ENCODE data around the gene PEX14. TPM values are rescaled to one million over a fixed set of nuclear protein-coding genes. Genes with fewer than 3 reads are reported as not detected.

PEX14 gene
- total RNA-seq, 4 donors from 2014 or later: 10.1 to 22.7 (median 15.1) TPM

DNA sequence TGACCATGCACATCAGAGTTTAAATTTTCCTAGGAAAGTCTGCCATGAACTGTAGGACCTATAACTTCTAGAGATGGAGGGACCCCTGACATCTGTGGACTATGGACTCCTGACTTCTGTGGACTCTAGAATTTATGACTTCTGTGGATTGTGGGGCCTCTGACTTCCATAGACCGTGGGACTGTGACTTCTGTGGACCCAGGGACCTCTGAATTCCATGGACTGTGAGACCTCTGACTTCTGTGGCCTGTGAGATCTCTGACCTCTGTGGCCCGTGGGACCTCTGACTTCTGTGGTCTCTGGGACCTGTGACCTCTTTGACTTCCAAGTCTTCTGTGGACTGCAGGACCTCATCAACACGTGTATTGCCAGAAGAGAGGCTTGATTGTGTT lies 36.7 kb downstream of the PEX14 start:
- no peaks in the 10 kb centered on the region for H3K36me3 ChIP-seq
- H3K27ac ChIP-seq: peak overlapping the region in 1 of 4 donors; percentile 17
- H3K9me3 ChIP-seq: no peaks in the 10 kb centered on the region
- ATAC-seq: no peak
- H3K27me3 ChIP-seq: no peaks in the 10 kb centered on the region
- TF ChIP-seq, protein P1, sequence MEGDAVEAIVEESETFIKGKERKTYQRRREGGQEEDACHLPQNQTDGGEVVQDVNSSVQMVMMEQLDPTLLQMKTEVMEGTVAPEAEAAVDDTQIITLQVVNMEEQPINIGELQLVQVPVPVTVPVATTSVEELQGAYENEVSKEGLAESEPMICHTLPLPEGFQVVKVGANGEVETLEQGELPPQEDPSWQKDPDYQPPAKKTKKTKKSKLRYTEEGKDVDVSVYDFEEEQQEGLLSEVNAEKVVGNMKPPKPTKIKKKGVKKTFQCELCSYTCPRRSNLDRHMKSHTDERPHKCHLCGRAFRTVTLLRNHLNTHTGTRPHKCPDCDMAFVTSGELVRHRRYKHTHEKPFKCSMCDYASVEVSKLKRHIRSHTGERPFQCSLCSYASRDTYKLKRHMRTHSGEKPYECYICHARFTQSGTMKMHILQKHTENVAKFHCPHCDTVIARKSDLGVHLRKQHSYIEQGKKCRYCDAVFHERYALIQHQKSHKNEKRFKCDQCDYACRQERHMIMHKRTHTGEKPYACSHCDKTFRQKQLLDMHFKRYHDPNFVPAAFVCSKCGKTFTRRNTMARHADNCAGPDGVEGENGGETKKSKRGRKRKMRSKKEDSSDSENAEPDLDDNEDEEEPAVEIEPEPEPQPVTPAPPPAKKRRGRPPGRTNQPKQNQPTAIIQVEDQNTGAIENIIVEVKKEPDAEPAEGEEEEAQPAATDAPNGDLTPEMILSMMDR (IDR thresholded peaks at IDR 0.05): no peak
- no peak for TF ChIP-seq POLR2AphosphoS5 (IDR thresholded peaks at IDR 0.05)
- no CpG with 5 or more reads among the region's 3 CpGs for WGBS, 2 donors (ENCODE audit: low coverage in 1 of 2)
- H3K4me1 ChIP-seq: peaks cover 0 to 80% (median 12%) of the 10 kb centered on the region in 3 donors
- no peak overlapping the region for H3K4me3 ChIP-seq

DNA sequence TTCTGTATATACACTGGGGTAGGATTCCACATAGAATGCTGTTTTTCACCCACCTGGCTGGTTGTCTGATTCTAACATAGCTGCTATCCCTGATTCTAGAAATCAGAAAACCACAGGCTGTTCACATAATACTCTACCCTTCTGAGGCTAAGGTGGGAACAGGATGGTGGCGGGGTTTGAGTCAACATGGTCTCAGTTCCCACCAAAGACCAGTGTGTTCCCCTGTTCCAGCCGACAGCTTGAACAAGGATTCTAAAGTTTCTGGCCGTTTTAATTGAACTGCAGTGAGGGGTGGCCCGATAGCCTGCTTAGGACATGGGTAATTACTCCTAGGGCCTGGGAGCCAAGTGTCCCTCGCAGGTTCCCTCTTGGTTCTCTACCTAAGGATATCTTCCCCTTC lies 38.4 kb downstream of the PEX14 start:
- no peaks in the 10 kb centered on the region for H3K36me3 ChIP-seq
- no peaks in the 10 kb centered on the region for H3K9me3 ChIP-seq
- peak overlapping the region in 1 of 4 donors; percentile 5 for H3K27ac ChIP-seq
- H3K4me1 ChIP-seq: peaks cover 0 to 76% (median 12%) of the 10 kb centered on the region in 3 donors
- no peak for TF ChIP-seq POLR2AphosphoS5 (IDR thresholded peaks at IDR 0.05)
- no peak for TF ChIP-seq POLR2A (IDR thresholded peaks at IDR 0.05)
- H3K4me3 ChIP-seq: no peak overlapping the region
- WGBS, 2 donors (ENCODE audit: low coverage in 1 of 2): no CpG with 5 or more reads among the region's 5 CpGs
- H3K27me3 ChIP-seq: no peaks in the 10 kb centered on the region
- no peak for ATAC-seq

DNA sequence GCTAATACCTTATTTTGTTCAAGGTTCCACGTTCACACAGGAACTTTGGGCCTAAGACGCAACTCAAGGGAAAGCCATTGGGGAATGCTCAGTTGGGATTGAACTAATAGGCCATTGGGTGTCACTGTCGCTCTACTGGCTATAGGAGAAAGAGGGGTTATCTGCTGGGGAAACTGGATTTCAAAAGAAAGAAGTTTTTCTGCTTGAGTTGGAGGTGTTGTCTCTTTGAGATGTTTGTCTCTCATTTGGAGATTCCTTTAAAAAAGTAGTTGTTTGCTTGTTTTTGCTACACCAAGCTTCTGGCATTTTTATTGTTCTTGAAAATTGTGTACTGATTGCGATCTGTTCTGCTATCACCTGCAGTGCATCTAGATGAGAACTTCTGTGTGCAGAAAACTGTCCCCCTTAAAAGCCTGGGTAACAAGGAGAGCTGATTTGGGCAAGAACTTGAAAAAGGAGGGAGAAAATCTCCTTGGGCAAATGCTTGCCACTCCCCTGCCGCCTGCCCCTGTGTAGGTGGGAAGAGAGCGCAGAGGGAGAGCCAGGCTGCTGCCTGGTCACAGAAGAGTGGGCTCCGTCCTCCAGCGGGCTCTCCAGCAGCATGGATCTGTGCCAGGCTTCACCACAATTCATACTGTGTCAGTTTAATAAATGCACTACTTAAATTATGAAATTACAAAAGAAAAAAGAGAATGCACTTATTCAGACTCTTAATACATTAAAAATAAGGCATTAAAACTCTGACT lies 39.9 kb downstream of the PEX14 start:
- H3K27me3 ChIP-seq: no peaks in the 10 kb centered on the region
- peaks cover 0 to 80% (median 12%) of the 10 kb centered on the region in 3 donors for H3K4me1 ChIP-seq
- H3K4me3 ChIP-seq: no peak overlapping the region
- H3K27ac ChIP-seq: no peak overlapping the region
- no peak for TF ChIP-seq EP300 (IDR thresholded peaks at IDR 0.05)
- TF ChIP-seq, protein P1 (IDR thresholded peaks at IDR 0.05): peak in 2 of 4 experiments; percentile 28 to 68
- 52 to 73% methylated on average over 5 to 8 of the region's 8 CpGs for whole genome bisulfite sequencing, 2 donors (ENCODE audit: low coverage in 1 of 2)
- H3K9me3 ChIP-seq: no peaks in the 10 kb centered on the region
- no peak for ATAC-seq
- no peaks in the 10 kb centered on the region for H3K36me3 ChIP-seq

DNA sequence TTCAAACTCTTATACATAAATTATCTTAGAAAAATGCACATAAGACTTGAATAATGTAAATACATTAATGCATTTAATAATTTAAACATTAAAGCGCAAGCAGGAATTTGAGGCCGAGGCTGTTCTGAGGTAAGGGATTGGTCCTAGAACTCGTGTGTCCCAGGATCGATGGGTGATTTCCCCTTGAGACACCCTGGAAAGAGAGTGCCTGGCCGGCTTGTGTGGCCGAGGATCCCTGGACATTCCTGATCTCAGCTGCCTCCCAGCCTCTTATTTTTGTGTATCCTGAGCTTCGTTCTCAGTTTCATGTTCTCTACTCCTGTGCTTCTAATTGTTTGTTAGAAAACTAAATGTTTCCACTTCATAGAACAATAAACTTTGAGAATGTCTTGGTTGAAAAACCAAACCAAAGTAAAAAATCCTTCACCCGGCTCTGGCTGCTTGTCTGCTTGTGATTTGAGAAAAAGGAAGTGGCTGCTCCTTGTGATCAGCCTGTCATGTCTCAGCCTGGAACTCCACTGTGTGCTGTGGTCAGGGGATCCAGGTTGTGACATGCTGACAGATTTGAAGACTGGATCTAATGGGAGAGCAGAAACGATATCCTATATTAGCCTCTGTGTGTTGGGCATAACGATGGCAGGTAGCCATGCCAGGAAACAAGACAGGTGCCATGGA lies 40.7 kb downstream of the PEX14 start:
- Histone ChIP-seq H3K9me3 (no peaks in the 10 kb centered on the region), H3K4me1 (peaks cover 0 to 73% (median 11%) of the 10 kb centered on the region in 3 donors), H3K27me3 (no peaks in the 10 kb centered on the region), H3K27ac (no peak overlapping the region), H3K4me3 (no peak overlapping the region), H3K36me3 (no peaks in the 10 kb centered on the region)
- TF ChIP-seq, protein P1 (IDR thresholded peaks at IDR 0.05): no peak
- TF ChIP-seq POLR2A (IDR thresholded peaks at IDR 0.05) (no peak), POLR2AphosphoS5 (IDR thresholded peaks at IDR 0.05) (no peak), EP300 (IDR thresholded peaks at IDR 0.05) (no peak)
- peak; percentile 27 for ATAC-seq
- 66 to 81% methylated on average over 9 of the region's 10 CpGs for whole genome bisulfite sequencing, 2 donors (ENCODE audit: low coverage in 1 of 2)

DNA sequence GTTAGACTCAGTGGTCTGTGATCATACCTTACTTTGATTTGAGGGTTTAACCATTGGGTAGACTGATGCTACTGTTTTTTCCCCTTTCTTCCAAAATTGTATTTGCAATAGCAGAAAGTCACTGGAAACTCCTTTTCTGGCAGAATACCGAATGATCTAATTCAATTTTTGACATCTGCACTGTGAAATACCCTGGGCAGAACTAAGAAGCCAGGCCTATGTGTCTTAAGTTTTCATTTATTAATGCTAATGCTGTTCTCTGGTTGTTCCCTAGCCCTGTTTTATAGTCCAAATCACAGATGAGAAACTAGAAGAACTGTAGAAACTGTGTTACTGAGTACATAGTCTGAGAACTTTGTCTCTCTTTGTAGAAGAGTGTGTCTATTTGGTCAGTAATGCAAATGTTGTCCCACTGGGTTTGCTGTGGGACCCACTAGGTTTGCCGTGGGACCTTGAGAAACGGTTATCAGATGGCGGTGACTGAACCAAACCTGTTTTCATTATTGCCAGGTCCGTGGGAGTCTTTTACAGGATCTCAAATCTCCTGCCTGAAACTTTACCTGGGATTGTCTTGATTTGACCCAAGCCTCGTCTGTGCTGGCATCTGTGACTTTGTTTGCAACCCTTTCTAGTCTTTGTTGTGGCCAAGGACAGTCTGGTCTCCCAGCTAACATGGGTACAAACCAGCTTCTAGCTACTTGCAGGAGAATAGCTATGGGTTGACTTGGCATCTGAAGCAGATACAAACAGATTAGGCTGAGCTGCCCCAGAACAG lies 41.4 kb downstream of the PEX14 start:
- H3K4me3 ChIP-seq: no peak overlapping the region
- 31 to 82% methylated on average over 1 of the region's 6 CpGs for WGBS, 2 donors (ENCODE audit: low coverage in 1 of 2)
- H3K27ac ChIP-seq: peak overlapping the region in 1 of 4 donors; percentile 8
- no peaks in the 10 kb centered on the region for H3K27me3 ChIP-seq
- no peaks in the 10 kb centered on the region for H3K9me3 ChIP-seq
- peaks cover 0 to 65% (median 5%) of the 10 kb centered on the region in 3 donors for H3K4me1 ChIP-seq
- no peaks in the 10 kb centered on the region for H3K36me3 ChIP-seq
- no peak for ATAC-seq
- no peak for TF ChIP-seq POLR2A (IDR thresholded peaks at IDR 0.05)
- TF ChIP-seq POLR2AphosphoS5 (IDR thresholded peaks at IDR 0.05): no peak
- TF ChIP-seq, protein P1 (IDR thresholded peaks at IDR 0.05): no peak
- TF ChIP-seq EP300 (IDR thresholded peaks at IDR 0.05): no peak

All from gastroesophageal sphincter (tissue), 4 donors.